Subcutaneous abdominal adipose tissue (tissue), 5 donors: ENCODE results near the gene IL13RA2.

Experiments used
- H3K27ac ChIP-seq: one replicate; pipeline ENCODE4 v1.7.0; 2013; ENCODE audit warnings: low read depth, mild to moderate bottlenecking, inconsistent platforms, low read length, moderate library complexity
- H3K27me3 ChIP-seq, 5 donors: one replicate each; pipeline ENCODE4 v1.7.0; 2013; ENCODE audit warnings: low read length in 5 of 5, inconsistent platforms in 1 of 5; ENCODE audit not compliant: control insufficient read depth in 5 of 5, insufficient read depth in 4 of 5
- H3K36me3 ChIP-seq, 5 donors: one replicate each; pipeline ENCODE4 v1.7.0; 2013; ENCODE audit warnings: low read length in 5 of 5; ENCODE audit not compliant: control insufficient read depth in 5 of 5, insufficient read depth in 5 of 5
- H3K4me1 ChIP-seq, 5 donors: one replicate each; pipeline ENCODE4 v1.7.0; 2013; ENCODE audit warnings: low read length in 5 of 5, mild to moderate bottlenecking in 3 of 5, moderate library complexity in 1 of 5; ENCODE audit not compliant: control insufficient read depth in 5 of 5, insufficient read depth in 5 of 5
- H3K4me3 ChIP-seq, 5 donors: one replicate each; pipeline ENCODE4 v1.7.0; 2013; ENCODE audit warnings: low read length in 5 of 5, low read depth in 1 of 5
- H3K9ac ChIP-seq, 5 donors: one replicate each; pipeline ENCODE4 v1.7.0; 2013; ENCODE audit warnings: low read length in 5 of 5, mild to moderate bottlenecking in 4 of 5, moderate library complexity in 3 of 5
- H3K9me3 ChIP-seq, 5 donors: one replicate each; pipeline ENCODE4 v1.7.0; 2013; ENCODE audit warnings: low read length in 5 of 5; ENCODE audit not compliant: control insufficient read depth in 5 of 5
- donor health status: healthy.
- donor health status: healthy.
- donor health status: healthy.
- donor health status: healthy.
- donor health status: healthy.

IL13RA2 gene

GRCh38 chrX:114959729-114960128, 57.7 kb downstream of the IL13RA2 start:
- no peaks in the 10 kb centered on the region for H3K9me3 ChIP-seq
- H3K4me3 ChIP-seq = no peak overlapping the region
- H3K27me3 ChIP-seq = peaks cover 0 to 3% (median 0%) of the 10 kb centered on the region in 5 donors
- no peaks in the 10 kb centered on the region for H3K4me1 ChIP-seq
- H3K27ac ChIP-seq = no peak overlapping the region
- H3K9ac ChIP-seq = no peak overlapping the region
- H3K36me3 ChIP-seq = no peaks in the 10 kb centered on the region
